Activated effector memory CD4-positive, alpha-beta T cell treated with Interleukin-2 at 50 U/mL for 16 hours (primary cell): Measurements from ENCODE around the gene ARHGEF33.

ENCODE experiments used
- DNase-seq: peaks from one replicate; pipeline ENCODE4 v3.0.0-alpha.2; 2020

ARHGEF33 gene

DNA sequence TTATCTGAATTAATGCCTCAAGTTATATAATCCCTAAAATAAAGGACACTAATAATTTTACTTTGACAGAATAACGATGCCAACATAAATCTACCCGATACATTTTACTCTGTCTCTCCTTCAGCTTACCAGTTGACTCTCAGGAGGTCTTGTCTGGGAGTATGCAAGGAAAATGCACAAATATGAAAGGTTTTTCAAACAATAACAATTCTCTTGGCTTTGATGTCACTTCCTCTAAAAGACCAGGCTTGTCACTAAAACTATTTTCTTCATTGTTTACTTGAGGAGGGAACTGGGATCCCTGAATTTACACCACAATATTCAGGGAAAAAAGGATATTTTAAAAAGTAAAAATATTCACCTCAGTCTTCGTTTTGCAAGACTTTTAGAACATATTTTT lies 134.0 kb downstream of the ARHGEF33 start:
- no peak for DNase-seq

DNA sequence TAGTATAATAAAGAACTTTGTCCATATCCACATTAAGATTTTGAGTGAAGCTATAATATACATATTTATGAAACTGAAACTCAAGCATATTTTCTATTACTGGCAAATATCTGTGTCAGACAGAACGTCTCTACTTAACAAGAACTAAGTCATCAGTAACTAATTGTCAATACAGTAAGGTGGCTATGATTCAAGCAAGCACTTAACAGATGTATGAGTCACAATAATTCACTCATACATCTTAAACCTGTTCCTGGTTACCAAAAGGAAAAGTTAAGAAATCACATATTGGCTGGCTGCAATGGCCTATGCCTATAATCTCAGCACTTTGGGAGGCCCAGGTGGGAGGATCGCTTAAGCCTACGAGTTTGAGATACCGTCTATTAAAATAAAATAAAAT lies 135.2 kb downstream of the ARHGEF33 start:
- no peak for DNase-seq
